ENCODE results near the gene SRPK3.

The SRPK3 gene

GRCh38 chrX:153763989-153764755 is 16.7 kb upstream of the SRPK3 start, which contains the start of gene PLXNB3:
TSS of gene PLXNB3 (plus strand) at chrX:153764249. CDS start at chrX:153765536, 1,287 bp downstream.
- no peaks in the 10 kb centered on the region for H3K9me3 Mint-ChIP-seq
- no peaks in the 10 kb centered on the region for H3K36me3 Mint-ChIP-seq (ENCODE audit: low read depth)
- no peaks in the 10 kb centered on the region for H3K27me3 Mint-ChIP-seq
- no peak within 1 kb of the TSS for H3K27ac Mint-ChIP-seq
- H3K4me1 Mint-ChIP-seq = peaks cover 17% of the 10 kb centered on the region
- peak; percentile 67 for ATAC-seq
- DNase-seq = peak; percentile 79
- no peak within 1 kb of the TSS for H3K4me3 Mint-ChIP-seq

GRCh38 chrX:153764786-153765137 is 16.1 kb upstream of the SRPK3 start:
- no peaks in the 10 kb centered on the region for H3K27me3 Mint-ChIP-seq
- H3K4me3 Mint-ChIP-seq = no peak overlapping the region
- ATAC-seq (no peak), DNase-seq (no peak)
- H3K27ac Mint-ChIP-seq = no peak overlapping the region
- no peaks in the 10 kb centered on the region for H3K9me3 Mint-ChIP-seq
- H3K36me3 Mint-ChIP-seq (ENCODE audit: low read depth) = no peaks in the 10 kb centered on the region
- peaks cover 17% of the 10 kb centered on the region for H3K4me1 Mint-ChIP-seq

- Mint-ChIP-seq H3K27ac (no peak overlapping the region), H3K4me3 (no peak overlapping the region)
Measured at GRCh38 chrX:153765138-153766079, 15.4 kb upstream of the SRPK3 start.

GRCh38 chrX:153766098-153766817 is 14.6 kb upstream of the SRPK3 start:
- Mint-ChIP-seq H3K27ac (no peak overlapping the region), H3K36me3 (ENCODE audit: low read depth) (no peaks in the 10 kb centered on the region), H3K4me1 (peaks cover 17% of the 10 kb centered on the region), H3K27me3 (no peaks in the 10 kb centered on the region), H3K4me3 (peak overlapping the region; percentile 59), H3K9me3 (no peaks in the 10 kb centered on the region)
- peak; percentile 90 for ATAC-seq
- DNase-seq = peak; percentile 54

More at GRCh38 chrX:153765138-153766079, 15.4 kb upstream of the SRPK3 start:
- no peaks in the 10 kb centered on the region for H3K27me3 Mint-ChIP-seq
- ATAC-seq (no peak), DNase-seq (no peak)
- peaks cover 17% of the 10 kb centered on the region for H3K4me1 Mint-ChIP-seq
- H3K9me3 Mint-ChIP-seq = no peaks in the 10 kb centered on the region
- H3K36me3 Mint-ChIP-seq (ENCODE audit: low read depth) = no peaks in the 10 kb centered on the region

GRCh38 chrX:153766871-153767673 is 13.8 kb upstream of the SRPK3 start:
- no peak for ATAC-seq
- Mint-ChIP-seq H3K27me3 (no peaks in the 10 kb centered on the region), H3K36me3 (ENCODE audit: low read depth) (no peaks in the 10 kb centered on the region), H3K27ac (no peak overlapping the region), H3K4me3 (no peak overlapping the region), H3K9me3 (no peaks in the 10 kb centered on the region), H3K4me1 (peaks cover 17% of the 10 kb centered on the region)
- no peak for DNase-seq

GRCh38 chrX:153767674-153768055 is 13.2 kb upstream of the SRPK3 start:
- H3K27me3 Mint-ChIP-seq = no peaks in the 10 kb centered on the region
- peaks cover 17% of the 10 kb centered on the region for H3K4me1 Mint-ChIP-seq
- H3K36me3 Mint-ChIP-seq (ENCODE audit: low read depth) = no peaks in the 10 kb centered on the region
- DNase-seq = no peak
- H3K4me3 Mint-ChIP-seq = no peak overlapping the region
- no peak for ATAC-seq
- no peak overlapping the region for H3K27ac Mint-ChIP-seq
- no peaks in the 10 kb centered on the region for H3K9me3 Mint-ChIP-seq

GRCh38 chrX:153768311-153769157 is 12.3 kb upstream of the SRPK3 start:
- H3K4me3 Mint-ChIP-seq = no peak overlapping the region
- no peaks in the 10 kb centered on the region for H3K36me3 Mint-ChIP-seq (ENCODE audit: low read depth)
- H3K4me1 Mint-ChIP-seq = peaks cover 17% of the 10 kb centered on the region
- no peaks in the 10 kb centered on the region for H3K27me3 Mint-ChIP-seq
- H3K9me3 Mint-ChIP-seq = no peaks in the 10 kb centered on the region
- no peak for DNase-seq
- H3K27ac Mint-ChIP-seq = no peak overlapping the region
- no peak for ATAC-seq

- Mint-ChIP-seq H3K9me3 (no peaks in the 10 kb centered on the region), H3K27ac (no peak overlapping the region), H3K4me3 (no peak overlapping the region), H3K27me3 (no peaks in the 10 kb centered on the region), H3K36me3 (ENCODE audit: low read depth) (no peaks in the 10 kb centered on the region), H3K4me1 (peaks cover 13% of the 10 kb centered on the region)
- ATAC-seq (no peak), DNase-seq (no peak)
Measured at GRCh38 chrX:153769158-153769864, 11.5 kb upstream of the SRPK3 start.

- Mint-ChIP-seq H3K9me3 (no peaks in the 10 kb centered on the region), H3K4me1 (peaks cover 13% of the 10 kb centered on the region), H3K27me3 (no peaks in the 10 kb centered on the region), H3K36me3 (ENCODE audit: low read depth) (no peaks in the 10 kb centered on the region), H3K27ac (no peak overlapping the region), H3K4me3 (no peak overlapping the region)
- DNase-seq (no peak), ATAC-seq (no peak)
Measured at GRCh38 chrX:153769865-153770600, 10.8 kb upstream of the SRPK3 start.

GRCh38 chrX:153770601-153771414 is 10.0 kb upstream of the SRPK3 start:
- Mint-ChIP-seq H3K9me3 (no peaks in the 10 kb centered on the region), H3K36me3 (ENCODE audit: low read depth) (no peaks in the 10 kb centered on the region), H3K27me3 (no peaks in the 10 kb centered on the region), H3K4me3 (no peak overlapping the region), H3K27ac (no peak overlapping the region), H3K4me1 (peaks cover 13% of the 10 kb centered on the region)
- DNase-seq (no peak), ATAC-seq (no peak)

GRCh38 chrX:153771415-153772315 is 9.2 kb upstream of the SRPK3 start:
- Mint-ChIP-seq H3K27me3 (no peaks in the 10 kb centered on the region), H3K4me1 (peaks cover 6% of the 10 kb centered on the region), H3K4me3 (no peak overlapping the region), H3K36me3 (ENCODE audit: low read depth) (no peaks in the 10 kb centered on the region), H3K27ac (no peak overlapping the region), H3K9me3 (no peaks in the 10 kb centered on the region)
- no peak for ATAC-seq
- DNase-seq = no peak
